K562 (cell line): Measurements from ENCODE around the gene MAP2K7. TPM values are rescaled to one million over a fixed set of nuclear protein-coding genes. Genes with fewer than 3 reads are reported as not detected.

Experiments
- BRF2 ChIP-seq: IDR thresholded peaks from 3 replicates; pipeline ENCODE4 v1.6.1; 2011; ENCODE audit warnings: borderline replicate concordance, mild to moderate bottlenecking; ENCODE audit not compliant: insufficient read length, insufficient read depth
- CBFB ChIP-seq: sonication (generic); formaldehyde crosslinking; IDR thresholded peaks from 2 replicates; pipeline ENCODE4 v1.4.0; 2020; ENCODE audit warnings: mild to moderate bottlenecking, missing genetic modification reagents
- DEAF1 ChIP-seq: fragments of 450-650 bp; formaldehyde crosslinking; IDR thresholded peaks from 2 replicates; pipeline ENCODE4 v1.4.0; 2020; ENCODE audit warnings: mild to moderate bottlenecking, moderate library complexity
- FOXK1 ChIP-seq: sonication (generic); formaldehyde crosslinking; IDR thresholded peaks from 2 replicates; pipeline ENCODE4 v1.8.0; 2022; ENCODE audit warnings: missing genetic modification reagents, mild to moderate bottlenecking, borderline replicate concordance
- GTF2A2 ChIP-seq: IDR thresholded peaks from 2 replicates; pipeline ENCODE4 v1.6.1; 2016; ENCODE audit warnings: mild to moderate bottlenecking, missing genetic modification characterization, missing compliant biosample characterization
- HCFC1 ChIP-seq: IDR thresholded peaks from 2 replicates; pipeline ENCODE4 v1.6.1; 2012; ENCODE audit warnings: low read depth, low read length, improper control_type of control experiment
- HMGN3 ChIP-seq: IDR thresholded peaks from 2 replicates; pipeline ENCODE4 v1.6.1; 2011; ENCODE audit warnings: borderline replicate concordance, low read depth, mild to moderate bottlenecking, mixed read lengths, low read length; ENCODE audit not compliant: insufficient read length; ENCODE audit errors: extremely low read depth
- KDM5B ChIP-seq: fragments of 200-600 bp; sonication (generic); IDR thresholded peaks from 2 replicates; pipeline ENCODE4 v1.6.1; 2012; ENCODE audit warnings: low read depth, mild to moderate bottlenecking, moderate library complexity, low read length, control low read depth, inconsistent platforms; ENCODE audit not compliant: insufficient replicate concordance
- LCOR ChIP-seq: sonication (generic); formaldehyde crosslinking; IDR thresholded peaks from 2 replicates; pipeline ENCODE4 v1.8.0; 2022; ENCODE audit warnings: mild to moderate bottlenecking, missing genetic modification reagents
- RCOR1 ChIP-seq, 2 experiments: IDR thresholded peaks; 2 replicates each; pipeline ENCODE4 v1.6.1; 2012; ENCODE audit warnings: low read depth in 2 of 2, low read length in 2 of 2, borderline replicate concordance in 1 of 2, improper control_type of control experiment in 1 of 2
- SMAD4 ChIP-seq: fragments of 250-450 bp; sonication (Bioruptor Pico); conservative IDR thresholded peaks from 2 replicates; pipeline ENCODE4 v1.8.0; 2021; ENCODE audit warnings: inconsistent platforms, mild to moderate bottlenecking, moderate library complexity
- TBP ChIP-seq: optimal IDR thresholded peaks from 2 replicates; pipeline ENCODE3; 2011; ENCODE audit warnings: low read depth, low read length, improper control_type of control experiment
- TSC22D4 ChIP-seq: fragments of 450-650 bp; IDR thresholded peaks from 2 replicates; pipeline ENCODE4 v1.6.1; 2016; ENCODE audit warnings: missing genetic modification characterization, missing biosample characterization, control low read depth
- ZNF408 ChIP-seq: fragments of 250-450 bp; sonication (Bioruptor Pico); IDR thresholded peaks from 2 replicates; pipeline ENCODE4 v1.4.0; 2020; ENCODE audit warnings: low read depth, mild to moderate bottlenecking, moderate library complexity
- ZNF584 ChIP-seq: fragments of 200-800 bp; sonication (Bioruptor generic); IDR thresholded peaks from 2 replicates; pipeline ENCODE4 v1.6.1; 2016; ENCODE audit warnings: low read depth, mild to moderate bottlenecking, missing genetic modification characterization, missing compliant biosample characterization
- polyA plus RNA-seq, 8 experiments: library from polyadenylated mRNA; depleted of rRNA in 4 of 8; stranded (reverse) in 5 of 8; unstranded in 3 of 8; fragments of >200 nt; fragmentation: Nextera tagmentation in 2 of 8; fragmentation: Illumina TruSeq in 1 of 8; extraction: Ambion mirVana in 2 of 8; extraction: Trizol in 1 of 8; gene quantifications; 2 replicates each; pipeline versions ENCODE4 v1.2.1 to v1.2.3, GENCODE V29; 2011 to 2014; ENCODE audit warnings: inconsistent platforms in 1 of 8, missing spikeins in 1 of 8
- total RNA-seq, 7 experiments: library from RNA; depleted of rRNA in 6 of 7; stranded (reverse); fragments of >200 nt in 6 of 7; fragmentation: Illumina TruSeq in 2 of 7; extraction: Trizol in 2 of 7; gene quantifications; 2 replicates each; pipeline versions ENCODE4 v1.2.1 to v1.2.3, GENCODE V29; 2011 to 2021; ENCODE audit warnings: low replicate concordance in 1 of 7

MAP2K7 gene
- total and polyA plus RNA-seq, 9 of the 15 experiments (the other 6 are each of a cell fraction or from before 2014, with no cell fraction given) = 0.51 to 45.8 (median 14.1) TPM

DNA sequence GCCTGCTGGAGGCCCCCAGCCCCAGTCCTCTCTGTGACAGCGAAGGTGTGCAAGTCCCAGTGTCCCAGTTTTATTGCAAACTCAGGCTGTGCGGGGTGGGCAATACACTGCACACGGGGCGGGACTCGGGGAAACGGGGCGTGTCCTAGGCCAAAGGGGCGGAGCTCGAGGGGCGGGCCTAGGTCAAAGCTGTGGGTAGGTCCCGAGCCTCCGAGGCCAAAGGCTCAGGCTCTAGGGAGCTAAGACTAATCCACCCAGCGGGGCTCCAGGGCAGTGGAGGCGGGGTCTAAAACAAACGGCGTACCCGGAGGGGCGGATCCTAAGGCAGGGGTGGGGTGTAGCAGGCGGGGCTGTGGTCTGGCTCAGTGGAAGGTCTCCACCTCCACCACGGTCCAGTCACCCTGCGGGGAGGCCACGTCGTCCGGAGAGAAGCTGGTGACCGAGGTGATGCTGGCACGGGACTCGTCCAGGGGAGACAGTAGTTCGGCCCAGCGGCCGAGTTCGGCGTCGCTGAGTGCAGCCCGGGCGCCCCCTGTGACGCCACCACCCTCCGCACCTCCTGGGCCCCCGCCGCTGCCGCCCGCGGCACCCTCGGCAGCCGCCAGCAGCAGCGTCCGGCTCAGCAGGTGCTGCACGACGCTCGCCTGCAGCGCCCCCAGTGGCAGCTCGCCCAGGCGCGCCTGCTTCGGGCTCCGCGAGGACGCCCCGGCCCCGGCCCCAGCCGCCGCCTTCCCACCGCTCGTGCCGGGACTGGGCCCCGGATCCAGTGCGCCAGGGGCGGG is 34.8 kb upstream of the MAP2K7 start (continued):
- TF ChIP-seq SMAD4 = peak; percentile 67; the same call in 1 of the 2 replicates
- no peak for TF ChIP-seq GTF2A2
- TF ChIP-seq FOXK1 (CRISPR knock-in tag) = no peak
- 0 out of 4 replicates have a peak, but pooled peaks of 1 of the 2 experiments have one; percentile 19 for TF ChIP-seq RCOR1 (IDR thresholded peaks at IDR 0.05; ENCODE audit: borderline replicate concordance in 1 of 2, low read depth in 2 of 2, low read length in 2 of 2)
- TF ChIP-seq KDM5B = peak; percentile 28
- TF ChIP-seq ZNF408 (CRISPR knock-in tag) = no peak
- no peak for TF ChIP-seq BRF2
- TF ChIP-seq TBP = peak; percentile 74
- no peak for TF ChIP-seq CBFB
- no peak for TF ChIP-seq LCOR (CRISPR knock-in tag)
- TF ChIP-seq HMGN3 = no peak
- no peak for TF ChIP-seq ZNF584 (CRISPR knock-in tag)
- no peak for TF ChIP-seq DEAF1 (CRISPR knock-in tag)
- TF ChIP-seq HCFC1 = no peak
- no peak for TF ChIP-seq TSC22D4 (tag)
